K562 (cell line): ENCODE data around the gene ZGLP1. TPM values are rescaled to one million over a fixed set of nuclear protein-coding genes. Genes with fewer than 3 reads are reported as not detected.

Source experiments
- ATAC-seq: fragments of 200-7000 bp; cut with Tn5 transposase; 3 replicates; pipeline ENCODE4 v1.9.1; 2020; ENCODE audit warnings: moderate library complexity
- BruUV-seq: library from RNA; stranded (reverse); fragments of 400-500 nt; replicated peaks from 2 replicates; lab custom pipeline; 2021; lab: Mats Ljungman, UMichigan
- CTCF ChIA-PET: fragments of 300-600 bp; formaldehyde crosslinking; extraction: SDS; loops from one replicate; lab custom pipeline; 2021; ENCODE audit warnings: low intra/inter-chr PET ratio; lab: Yijun Ruan, JAX
- POLR2A ChIA-PET: fragments of 300-600, 350-650 bp; sonication (Branson Sonifier 250); formaldehyde crosslinking; extraction: SDS; loops from one replicate; lab custom pipeline; 2021; ENCODE audit warnings: antibody characterized with exemption, inconsistent platforms; lab: Yijun Ruan, JAX
- DNase-seq, 4 experiments: peaks; one replicate each; pipeline versions ENCODE4 v3.0.0 to v3.0.0-alpha.2; 2011 to 2018; ENCODE audit warnings: low spot score in 3 of 4, mixed read lengths in 3 of 4; ENCODE audit errors: extremely low read depth in 1 of 4
- FAIRE-seq: peaks from 2 replicates; lab custom pipeline; 2011; peaks lifted over from hg19 to GRCh38; lab: Jason Lieb, UNC
- H2AFZ ChIP-seq: 2 replicates; pipeline ENCODE4 v1.6.0; 2011; ENCODE audit warnings: low read depth, low read length, control low read depth, inconsistent platforms
- H3K27ac ChIP-seq: fragments of 200-600 bp; 3 replicates; pipeline ENCODE4 v1.8.0; 2011; ENCODE audit warnings: low read depth, mild to moderate bottlenecking, control low read depth, inconsistent platforms, low read length, moderate library complexity, mixed read lengths; ENCODE audit errors: extremely low read depth
- H3K27me3 ChIP-seq, 2 experiments: fragments of 300-600 bp in 1 of 2; 2 replicates in 1 of 2; 3 replicates in 1 of 2; pipeline versions ENCODE4 v1.6.0 to v1.8.0; 2011; ENCODE audit warnings: inconsistent platforms in 2 of 2, low read length in 2 of 2, mild to moderate bottlenecking in 1 of 2, mixed read lengths in 1 of 2, moderate library complexity in 1 of 2; ENCODE audit not compliant: control insufficient read depth in 2 of 2, insufficient read depth in 2 of 2
- H3K36me3 ChIP-seq: fragments of 300-600 bp; 3 replicates; pipeline ENCODE4 v1.8.0; 2011; ENCODE audit warnings: mild to moderate bottlenecking, low read length, inconsistent platforms; ENCODE audit not compliant: control insufficient read depth, insufficient read depth
- H3K4me1 ChIP-seq, 2 experiments: fragments of 200-600 bp in 1 of 2; replicated peaks in 1 of 2; 2 replicates in 1 of 2; 3 replicates in 1 of 2; pipeline versions ENCODE4 v1.5.1 to v1.8.0; 2011; ENCODE audit warnings: inconsistent platforms in 2 of 2, low read length in 2 of 2, mild to moderate bottlenecking in 1 of 2, mixed read lengths in 1 of 2, moderate library complexity in 1 of 2; ENCODE audit not compliant: control insufficient read depth in 2 of 2, insufficient read depth in 2 of 2
- H3K4me2 ChIP-seq: 2 replicates; pipeline ENCODE4 v1.6.1; 2011; ENCODE audit warnings: low read length, control low read depth, inconsistent platforms, mixed read lengths; ENCODE audit not compliant: insufficient read depth
- H3K4me3 ChIP-seq: fragments of 200-600 bp; sonication (generic), shearing (Covaris generic); 2 replicates; pipeline ENCODE4 v1.5.1; 2016; ENCODE audit warnings: control low read depth, inconsistent platforms
- H3K79me2 ChIP-seq: fragments of 200-600 bp; 3 replicates; pipeline ENCODE4 v1.8.0; 2011; ENCODE audit warnings: low read length, inconsistent platforms; ENCODE audit not compliant: control insufficient read depth, insufficient read depth
- H3K9ac ChIP-seq, 2 experiments: 2 replicates each; pipeline versions ENCODE4 v1.6.0 to v1.6.1; 2011; ENCODE audit warnings: low read depth in 2 of 2, low read length in 2 of 2, control low read depth in 1 of 2, inconsistent platforms in 1 of 2, mild to moderate bottlenecking in 1 of 2, mixed read lengths in 1 of 2; ENCODE audit not compliant: insufficient read depth in 1 of 2
- H3K9me1 ChIP-seq: one replicate; pipeline ENCODE4 v1.6.0; 2011; ENCODE audit warnings: inconsistent platforms, mild to moderate bottlenecking, low read length, moderate library complexity; ENCODE audit not compliant: control insufficient read depth, insufficient read depth
- H3K9me3 ChIP-seq: replicated peaks from 2 replicates; pipeline ENCODE4 v1.5.1; 2011; ENCODE audit warnings: low read depth, low read length, inconsistent platforms; ENCODE audit not compliant: control insufficient read depth, insufficient read depth
- H4K20me1 ChIP-seq: replicated peaks from 2 replicates; pipeline ENCODE4 v1.6.1; 2011; ENCODE audit warnings: low read length, inconsistent platforms, mixed read lengths; ENCODE audit not compliant: control insufficient read depth, insufficient read depth
- ADNP ChIP-seq: fragments of 200-800 bp; sonication (Bioruptor generic); IDR thresholded peaks from 2 replicates; pipeline ENCODE4 v1.6.1; 2016; ENCODE audit warnings: missing genetic modification characterization, missing compliant biosample characterization
- BCOR ChIP-seq: fragments of 450-650 bp; IDR thresholded peaks from 2 replicates; pipeline ENCODE4 v1.6.1; 2016
- CHD4 ChIP-seq: fragments of 200-600 bp; sonication (generic); IDR thresholded peaks from 3 replicates; pipeline ENCODE4 v1.6.1; 2012; ENCODE audit warnings: low read depth, mild to moderate bottlenecking, mixed read lengths, low read length, inconsistent platforms; ENCODE audit not compliant: insufficient read depth, insufficient replicate concordance, poor library complexity, severe bottlenecking
- HDAC2 ChIP-seq: fragments of 450-650 bp; IDR thresholded peaks from 2 replicates; pipeline ENCODE4 v1.6.1; 2016; ENCODE audit warnings: mild to moderate bottlenecking
- IFI16 ChIP-seq: fragments of 250-450 bp; sonication (Bioruptor Pico); IDR thresholded peaks from 2 replicates; pipeline ENCODE4 v2.1.2; 2022; ENCODE audit warnings: mild to moderate bottlenecking, inconsistent platforms
- KDM1A ChIP-seq, 2 experiments: fragments of 450-650 bp; IDR thresholded peaks; 2 replicates each; pipeline ENCODE4 v1.6.1; 2016; ENCODE audit warnings: mild to moderate bottlenecking in 2 of 2
- MTA1 ChIP-seq: fragments of 450-650 bp; IDR thresholded peaks from 2 replicates; pipeline ENCODE4 v1.6.1; 2017; ENCODE audit warnings: borderline replicate concordance
- NBN ChIP-seq: fragments of 450-650 bp; IDR thresholded peaks from 2 replicates; pipeline ENCODE4 v1.6.1; 2016; ENCODE audit warnings: low read depth, mild to moderate bottlenecking
- NR2C1 ChIP-seq, 2 experiments: fragments of 450-650 bp; IDR thresholded peaks; 2 replicates each; pipeline ENCODE4 v1.6.1; 2017; ENCODE audit warnings: mild to moderate bottlenecking in 2 of 2, antibody characterized with exemption in 1 of 2, inconsistent platforms in 1 of 2, missing compliant biosample characterization in 1 of 2, missing genetic modification characterization in 1 of 2
- POU5F1 ChIP-seq: fragments of 150-350 bp; IDR thresholded peaks from 2 replicates; pipeline ENCODE4 v1.6.1; 2014; ENCODE audit warnings: borderline replicate concordance, low read length, low read depth, mild to moderate bottlenecking; ENCODE audit not compliant: partially characterized antibody
- RBM25 ChIP-seq: fragments of 200-400 bp; formaldehyde crosslinking; IDR thresholded peaks from 2 replicates; pipeline ENCODE4 v1.6.1; 2018; ENCODE audit warnings: low read length, low read depth, moderate library complexity; ENCODE audit not compliant: severe bottlenecking
- RCOR1 ChIP-seq, 2 experiments: IDR thresholded peaks; 2 replicates each; pipeline ENCODE4 v1.6.1; 2012; ENCODE audit warnings: low read depth in 2 of 2, low read length in 2 of 2, borderline replicate concordance in 1 of 2, improper control_type of control experiment in 1 of 2
- SMARCA5 ChIP-seq: fragments of 450-650 bp; IDR thresholded peaks from 2 replicates; pipeline ENCODE4 v1.6.1; 2016
- THRB ChIP-seq: fragments of 450-650 bp; formaldehyde crosslinking; conservative IDR thresholded peaks from 2 replicates; pipeline ENCODE4 v1.4.0; 2022; ENCODE audit warnings: mild to moderate bottlenecking, missing genetic modification characterization
- TRIM24 ChIP-seq, 2 experiments: fragments of 450-650 bp; IDR thresholded peaks; 2 replicates each; pipeline ENCODE4 v1.6.1; 2016
- WGBS: fragments of 100-300 bp; shearing (Covaris generic); methylation state at CpG from one replicate; pipeline ENCODE4 v1.1.6; 2016; ENCODE audit warnings: low coverage, mixed read lengths; ENCODE audit not compliant: insufficient coverage; ENCODE audit errors: missing lambda C conversion rate; 5-methylcytosine and 5-hydroxymethylcytosine counted together
- in situ Hi-C: fragments of 300-500 bp; cut with MboI; formaldehyde crosslinking; loops from 4 replicates; pipeline ENCODE4 v1.15.0; 2018; ENCODE audit warnings: inconsistent platforms, mixed read lengths
- intact Hi-C: fragments of 100-400 bp; cut with micrococcal nuclease; formaldehyde crosslinking; loops from 2 replicates; pipeline ENCODE4 v1.14.2; 2022
- polyA plus RNA-seq, 8 experiments: library from polyadenylated mRNA; depleted of rRNA in 4 of 8; stranded (reverse) in 5 of 8; unstranded in 3 of 8; fragments of >200 nt; fragmentation: Nextera tagmentation in 2 of 8; fragmentation: Illumina TruSeq in 1 of 8; extraction: Ambion mirVana in 2 of 8; extraction: Trizol in 1 of 8; gene quantifications; 2 replicates each; pipeline versions ENCODE4 v1.2.1 to v1.2.3, GENCODE V29; 2011 to 2014; ENCODE audit warnings: inconsistent platforms in 1 of 8, missing spikeins in 1 of 8
- total RNA-seq, 7 experiments: library from RNA; depleted of rRNA in 6 of 7; stranded (reverse); fragments of >200 nt in 6 of 7; fragmentation: Illumina TruSeq in 2 of 7; extraction: Trizol in 2 of 7; gene quantifications; 2 replicates each; pipeline versions ENCODE4 v1.2.1 to v1.2.3, GENCODE V29; 2011 to 2021; ENCODE audit warnings: low replicate concordance in 1 of 7
- TF ChIP-seq, protein P1 (sequence below), 3 experiments: IDR thresholded peaks in 2 of 3; conservative IDR thresholded peaks in 1 of 3; 2 replicates each; pipeline ENCODE4 v1.5.1; 2011 to 2012; ENCODE audit warnings: low read length in 3 of 3, mild to moderate bottlenecking in 3 of 3, control low read depth in 2 of 3, improper control_type of control experiment in 1 of 3, inconsistent platforms in 1 of 3, low read depth in 1 of 3, mixed read lengths in 1 of 3, moderate library complexity in 1 of 3; ENCODE audit not compliant: insufficient read depth in 2 of 3

The ZGLP1 gene
- total and polyA plus RNA-seq, 9 of the 15 experiments (the other 6 are each of a cell fraction or from before 2014, with no cell fraction given) = 0.24 to 4.5 (median 2.2) TPM

- no peak overlapping the region for H3K4me3 ChIP-seq
- WGBS = 79% methylated on average over 4 of the region's 5 CpGs
- no peaks in the 10 kb centered on the region for H3K9me3 ChIP-seq
- DNase-seq (no peak), FAIRE-seq (no peak), ATAC-seq (no peak)
- peaks cover 39 to 69% of the 10 kb centered on the region in 2 experiments; a peak in 4 of 5 replicates for H3K4me1 ChIP-seq
- no peak overlapping the region for H3K27ac ChIP-seq
- TF ChIP-seq SMARCA5 (peak; percentile 55; the same call in 1 of the 2 replicates), IFI16 (CRISPR knock-in tag) (no peak), RBM25 (peak; percentile 95), POU5F1 (no peak), NBN (no peak), THRB (CRISPR knock-in tag) (no peak), HDAC2 (peak; percentile 76; the same call in 1 of the 2 replicates), CHD4 (peak; percentile 19), BCOR (peak; percentile 88), RCOR1 (IDR thresholded peaks at IDR 0.05; ENCODE audit: borderline replicate concordance in 1 of 2, low read depth in 2 of 2, low read length in 2 of 2) (0 out of 4 replicates have a peak, but pooled peaks of 1 of the 2 experiments have one; percentile 42), MTA1 (no peak), KDM1A (IDR thresholded peaks at IDR 0.05) (peak; percentile 62 to 77), NR2C1 (IDR thresholded peaks at IDR 0.05) (0 out of 2 replicates have a peak, but pooled peaks have one; percentile 9), NR2C1 (tag; IDR thresholded peaks at IDR 0.05) (no peak), TRIM24 (IDR thresholded peaks at IDR 0.05) (no peak), ADNP (peak; percentile 83)
- TF ChIP-seq, protein P1, sequence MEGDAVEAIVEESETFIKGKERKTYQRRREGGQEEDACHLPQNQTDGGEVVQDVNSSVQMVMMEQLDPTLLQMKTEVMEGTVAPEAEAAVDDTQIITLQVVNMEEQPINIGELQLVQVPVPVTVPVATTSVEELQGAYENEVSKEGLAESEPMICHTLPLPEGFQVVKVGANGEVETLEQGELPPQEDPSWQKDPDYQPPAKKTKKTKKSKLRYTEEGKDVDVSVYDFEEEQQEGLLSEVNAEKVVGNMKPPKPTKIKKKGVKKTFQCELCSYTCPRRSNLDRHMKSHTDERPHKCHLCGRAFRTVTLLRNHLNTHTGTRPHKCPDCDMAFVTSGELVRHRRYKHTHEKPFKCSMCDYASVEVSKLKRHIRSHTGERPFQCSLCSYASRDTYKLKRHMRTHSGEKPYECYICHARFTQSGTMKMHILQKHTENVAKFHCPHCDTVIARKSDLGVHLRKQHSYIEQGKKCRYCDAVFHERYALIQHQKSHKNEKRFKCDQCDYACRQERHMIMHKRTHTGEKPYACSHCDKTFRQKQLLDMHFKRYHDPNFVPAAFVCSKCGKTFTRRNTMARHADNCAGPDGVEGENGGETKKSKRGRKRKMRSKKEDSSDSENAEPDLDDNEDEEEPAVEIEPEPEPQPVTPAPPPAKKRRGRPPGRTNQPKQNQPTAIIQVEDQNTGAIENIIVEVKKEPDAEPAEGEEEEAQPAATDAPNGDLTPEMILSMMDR (IDR thresholded peaks at IDR 0.05 in 2 of 3, conservative IDR thresholded peaks at IDR 0.05 in 1 of 3; ENCODE audit: insufficient read depth in 2 of 3, low read depth in 1 of 3, low read length in 3 of 3) = no peak
- in situ Hi-C loops (no loop called here), intact Hi-C loops (no loop called here)
- H2AFZ ChIP-seq = no peak overlapping the region
- POLR2A ChIA-PET = interaction anchor here (0.6 to 3.6 kb wide), 5 partner anchors 9 to 50 kb away, joined by 3 to 17 read pairs (median 3); partner anchors contain the start of gene FDX2
- no peaks in the 10 kb centered on the region for H3K79me2 ChIP-seq
- H3K9me1 ChIP-seq = no peaks in the 10 kb centered on the region
- no TSS peak for BruUV-seq
- no peak overlapping the region for H3K4me2 ChIP-seq
- no peak overlapping the region for H3K9ac ChIP-seq
- H3K36me3 ChIP-seq = peaks cover 29% of the 10 kb centered on the region; the same call in 1 of the 3 replicates
- CTCF ChIA-PET = no interaction called here
- H3K27me3 ChIP-seq = no peaks in the 10 kb centered on the region
- no peaks in the 10 kb centered on the region for H4K20me1 ChIP-seq
These were observed 3.3 kb downstream of the ZGLP1 start for GRCh38 chr19:10306327-10306726.
